CD14-positive monocyte (primary cell): ENCODE measurements around the gene TMEM170A. TPM values are rescaled to one million over a fixed set of nuclear protein-coding genes. Genes with fewer than 3 reads are reported as not detected.
A peak's percentile ranks its signal among the peaks of the same experiment; 100 is the strongest.

ENCODE experiments used
- DNase-seq, 3 donors: peaks; one replicate each; pipeline ENCODE4 v3.0.0-alpha.2; 2011 to 2022
- H2AFZ ChIP-seq: 2 replicates; pipeline ENCODE4 v1.6.0; 2012; ENCODE audit warnings: mild to moderate bottlenecking, low read depth, low read length, inconsistent platforms; ENCODE audit not compliant: insufficient read depth, poor library complexity, severe bottlenecking
- H3K27ac ChIP-seq, 2 donors: 1 replicate in 1 of 2; 2 replicates in 1 of 2; pipeline ENCODE4 v1.5.1; 2012 to 2013; ENCODE audit warnings: low read length in 2 of 2, control low read depth in 1 of 2, inconsistent platforms in 1 of 2, low read depth in 1 of 2, mild to moderate bottlenecking in 1 of 2
- H3K27me3 ChIP-seq, 2 donors: one replicate each; pipeline versions ENCODE4 v1.6.0 to v1.6.1; 2011 to 2013; ENCODE audit warnings: low read length in 2 of 2; ENCODE audit not compliant: control insufficient read depth in 2 of 2, insufficient read depth in 2 of 2
- H3K36me3 ChIP-seq, 2 donors: replicated peaks in 1 of 2; 1 replicate in 1 of 2; 2 replicates in 1 of 2; pipeline versions ENCODE4 v1.5.1 to v1.6.1; 2012 to 2013; ENCODE audit warnings: low read length in 2 of 2, control low read depth in 1 of 2, inconsistent platforms in 1 of 2, mild to moderate bottlenecking in 1 of 2; ENCODE audit not compliant: insufficient read depth in 2 of 2, control insufficient read depth in 1 of 2
- H3K4me1 ChIP-seq, 2 donors: 1 replicate in 1 of 2; 2 replicates in 1 of 2; pipeline versions ENCODE4 v1.5.1 to v1.6.1; 2012 to 2013; ENCODE audit warnings: low read length in 2 of 2, control low read depth in 1 of 2, inconsistent platforms in 1 of 2, mild to moderate bottlenecking in 1 of 2, moderate library complexity in 1 of 2; ENCODE audit not compliant: insufficient read depth in 2 of 2, control insufficient read depth in 1 of 2
- H3K4me2 ChIP-seq: replicated peaks from 2 replicates; pipeline ENCODE3; 2012; ENCODE audit warnings: low read length, moderate library complexity, mild to moderate bottlenecking; ENCODE audit not compliant: poor library complexity, severe bottlenecking; ENCODE audit errors: extremely low read depth
- H3K4me3 ChIP-seq, 3 experiments: fragments of 200-600 bp in 1 of 3; sonication (generic) in 1 of 3; replicated peaks in 1 of 3; 1 replicate in 2 of 3; 2 replicates in 1 of 3; pipeline ENCODE4 v1.5.1; 2011 to 2013; ENCODE audit warnings: low read length in 3 of 3, mild to moderate bottlenecking in 3 of 3, control low read depth in 2 of 3, low read depth in 2 of 3, inconsistent platforms in 1 of 3, moderate library complexity in 1 of 3
- H3K79me2 ChIP-seq: 2 replicates; pipeline ENCODE4 v1.6.0; 2012; ENCODE audit warnings: mild to moderate bottlenecking, control low read depth, inconsistent platforms, low read length, moderate library complexity; ENCODE audit not compliant: insufficient read depth
- H3K9ac ChIP-seq: 2 replicates; pipeline ENCODE4 v1.6.0; 2017; ENCODE audit warnings: low read length, mild to moderate bottlenecking; ENCODE audit not compliant: insufficient read depth, poor library complexity, severe bottlenecking
- H3K9me3 ChIP-seq, 2 donors: replicated peaks in 1 of 2; 1 replicate in 1 of 2; 2 replicates in 1 of 2; pipeline versions ENCODE4 v1.5.1 to v1.6.1; 2012 to 2013; ENCODE audit warnings: low read length in 2 of 2, control low read depth in 1 of 2; ENCODE audit not compliant: control insufficient read depth in 1 of 2, insufficient read depth in 1 of 2
- H4K20me1 ChIP-seq: 2 replicates; pipeline ENCODE4 v1.6.0; 2012; ENCODE audit warnings: mild to moderate bottlenecking, low read length, control low read depth, moderate library complexity; ENCODE audit not compliant: insufficient read depth
- H3K27ac Mint-ChIP-seq, 7 donors: one replicate each; pipeline ENCODE4 v1.8.0; 2020; ENCODE audit warnings: mild to moderate bottlenecking in 7 of 7, mixed read lengths in 7 of 7, moderate library complexity in 6 of 7, inconsistent platforms in 2 of 7
- H3K27me3 Mint-ChIP-seq, 3 donors: one replicate each; pipeline ENCODE4 v1.8.0; 2021 to 2022; ENCODE audit warnings: low read depth in 3 of 3, mild to moderate bottlenecking in 3 of 3, mixed read lengths in 3 of 3, moderate library complexity in 3 of 3, inconsistent platforms in 1 of 3
- H3K36me3 Mint-ChIP-seq, 2 donors: one replicate each; pipeline ENCODE4 v1.8.0; 2020; ENCODE audit warnings: mixed read lengths in 2 of 2, inconsistent platforms in 1 of 2, mild to moderate bottlenecking in 1 of 2
- H3K4me1 Mint-ChIP-seq: one replicate; pipeline ENCODE4 v1.8.0; 2020; ENCODE audit warnings: mild to moderate bottlenecking, mixed read lengths
- H3K4me3 Mint-ChIP-seq, 2 donors: one replicate each; pipeline ENCODE4 v1.8.0; 2020; ENCODE audit warnings: mild to moderate bottlenecking in 2 of 2, mixed read lengths in 2 of 2, moderate library complexity in 1 of 2
- H3K9me3 Mint-ChIP-seq, 7 donors: one replicate each; pipeline ENCODE4 v1.8.0; 2020 to 2022; ENCODE audit warnings: mixed read lengths in 7 of 7, mild to moderate bottlenecking in 6 of 7, moderate library complexity in 6 of 7, inconsistent platforms in 2 of 7
- WGBS: methylation state at CpG from one replicate; pipeline ENCODE4 v1.1.5; 2013; ENCODE audit warnings: missing lambda C conversion rate; ENCODE audit not compliant: insufficient coverage; 5-methylcytosine and 5-hydroxymethylcytosine counted together
- intact Hi-C, 2 donors: fragments of 100-400 bp; cut with micrococcal nuclease; formaldehyde crosslinking; loops; one replicate each; pipeline versions ENCODE4 v1.15.0 to v1.15.1; 2023
- polyA plus RNA-seq, 3 donors: library from polyadenylated mRNA; depleted of rRNA in 1 of 3; unstranded in 2 of 3; stranded (reverse) in 1 of 3; fragments of 300-500 nt in 2 of 3; fragments of >200 nt in 1 of 3; fragmentation: Illumina TruSeq in 2 of 3; gene quantifications; 1 replicate in 2 of 3; 2 replicates in 1 of 3; pipeline ENCODE4 v1.2.3, GENCODE V29; 2012 to 2021
- TF ChIP-seq, protein P1 (sequence below): fragments of 200-600 bp; IDR thresholded peaks from one replicate; pipeline ENCODE4 v1.8.0; 2022; ENCODE audit warnings: antibody characterized with exemption, mild to moderate bottlenecking

TMEM170A gene
- polyA plus RNA-seq, 3 donors = 17.9 to 31.6 (median 25.4) TPM

DNA sequence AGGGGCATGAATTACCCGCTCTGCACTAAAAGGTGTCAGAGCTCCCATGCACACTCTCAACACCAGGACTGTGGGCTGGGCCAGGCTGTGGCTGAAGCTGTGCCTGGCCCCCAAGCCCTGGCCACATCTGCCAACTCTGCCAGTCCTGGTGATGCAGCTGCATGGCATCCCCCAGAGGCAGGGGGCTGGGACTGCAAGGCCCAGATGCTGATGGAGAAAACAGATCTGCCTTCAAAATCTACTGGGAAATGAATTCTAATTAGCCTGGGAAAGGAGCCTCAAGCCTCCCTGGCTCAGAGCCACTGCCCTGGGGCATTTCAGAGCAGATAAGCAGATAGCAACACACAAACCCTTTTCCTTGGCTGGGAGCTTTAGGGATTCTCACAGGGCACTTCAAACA, 27.4 kb upstream of the TMEM170A start:
- WGBS = 86% methylated on average over 1 of the region's 1 CpG
- no peak for DNase-seq
- TF ChIP-seq, protein P1, sequence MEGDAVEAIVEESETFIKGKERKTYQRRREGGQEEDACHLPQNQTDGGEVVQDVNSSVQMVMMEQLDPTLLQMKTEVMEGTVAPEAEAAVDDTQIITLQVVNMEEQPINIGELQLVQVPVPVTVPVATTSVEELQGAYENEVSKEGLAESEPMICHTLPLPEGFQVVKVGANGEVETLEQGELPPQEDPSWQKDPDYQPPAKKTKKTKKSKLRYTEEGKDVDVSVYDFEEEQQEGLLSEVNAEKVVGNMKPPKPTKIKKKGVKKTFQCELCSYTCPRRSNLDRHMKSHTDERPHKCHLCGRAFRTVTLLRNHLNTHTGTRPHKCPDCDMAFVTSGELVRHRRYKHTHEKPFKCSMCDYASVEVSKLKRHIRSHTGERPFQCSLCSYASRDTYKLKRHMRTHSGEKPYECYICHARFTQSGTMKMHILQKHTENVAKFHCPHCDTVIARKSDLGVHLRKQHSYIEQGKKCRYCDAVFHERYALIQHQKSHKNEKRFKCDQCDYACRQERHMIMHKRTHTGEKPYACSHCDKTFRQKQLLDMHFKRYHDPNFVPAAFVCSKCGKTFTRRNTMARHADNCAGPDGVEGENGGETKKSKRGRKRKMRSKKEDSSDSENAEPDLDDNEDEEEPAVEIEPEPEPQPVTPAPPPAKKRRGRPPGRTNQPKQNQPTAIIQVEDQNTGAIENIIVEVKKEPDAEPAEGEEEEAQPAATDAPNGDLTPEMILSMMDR = no peak

DNA sequence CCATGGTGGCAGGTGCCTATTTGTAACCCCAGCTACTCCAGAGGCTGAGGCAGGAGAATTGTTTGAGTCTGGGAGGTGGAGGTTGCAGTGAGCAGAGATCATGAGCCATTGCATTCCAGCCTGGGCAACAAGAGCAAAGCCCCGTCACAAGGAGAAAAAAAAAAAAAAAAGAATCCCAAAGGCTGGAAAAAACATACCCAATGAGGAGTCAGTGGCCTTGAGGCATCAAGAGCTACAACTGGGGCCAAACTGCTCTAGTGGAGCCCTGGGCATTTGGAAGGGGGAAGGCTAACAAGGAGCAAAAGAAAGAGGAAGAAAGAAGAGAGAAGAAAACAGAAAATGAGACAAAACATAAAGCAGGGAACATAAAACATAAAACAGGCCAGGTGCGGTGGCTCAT, 23.8 kb upstream of the TMEM170A start:
- WGBS = 100% methylated on average over 1 of the region's 2 CpGs
- H3K27ac Mint-ChIP-seq = peak overlapping the region in 1 of 7 donors; percentile 23

More for the DNA sequence above, 27.4 kb upstream of the TMEM170A start:
- Histone ChIP-seq H3K4me3 (no peak overlapping the region), H3K4me1 (peaks cover 5 to 10% of the 10 kb centered on the region in 2 donors), H3K9me3 (peaks cover 0 to 6% of the 10 kb centered on the region in 2 donors), H3K4me2 (no peak overlapping the region), H3K9ac (no peak overlapping the region), H3K27me3 (peaks cover 11 to 26% of the 10 kb centered on the region in 2 donors), H2AFZ (no peak overlapping the region), H4K20me1 (no peaks in the 10 kb centered on the region), H3K27ac (no peak overlapping the region), H3K79me2 (no peaks in the 10 kb centered on the region), H3K36me3 (no peaks in the 10 kb centered on the region)
- Mint-ChIP-seq H3K4me3 (no peak overlapping the region), H3K27me3 (peaks cover 22 to 41% (median 38%) of the 10 kb centered on the region in 3 donors), H3K9me3 (peaks cover 0 to 3% (median 0%) of the 10 kb centered on the region in 7 donors), H3K27ac (no peak overlapping the region), H3K36me3 (peaks cover 2 to 5% of the 10 kb centered on the region in 2 donors), H3K4me1 (peaks cover 10% of the 10 kb centered on the region)
- intact Hi-C loops = no loop called here

More for the DNA sequence above, 23.8 kb upstream of the TMEM170A start:
- no peaks in the 10 kb centered on the region for H3K36me3 Mint-ChIP-seq
- intact Hi-C loops = no loop called here
- Histone ChIP-seq H3K9ac (no peak overlapping the region), H2AFZ (no peak overlapping the region), H3K9me3 (no peaks in the 10 kb centered on the region), H4K20me1 (no peaks in the 10 kb centered on the region), H3K4me2 (no peak overlapping the region), H3K27ac (no peak overlapping the region), H3K4me3 (no peak overlapping the region), H3K79me2 (no peaks in the 10 kb centered on the region), H3K27me3 (peaks cover 0 to under 1% of the 10 kb centered on the region in 2 donors), H3K4me1 (no peaks in the 10 kb centered on the region), H3K36me3 (no peaks in the 10 kb centered on the region)
- no peak for DNase-seq
- peak overlapping the region in 1 of 2 donors; percentile 23 for H3K4me3 Mint-ChIP-seq
- peaks cover 7 to 17% (median 9%) of the 10 kb centered on the region in 3 donors for H3K27me3 Mint-ChIP-seq
- no peaks in the 10 kb centered on the region for H3K9me3 Mint-ChIP-seq
- TF ChIP-seq, protein P1 = no peak
- H3K4me1 Mint-ChIP-seq = peaks cover 4% of the 10 kb centered on the region
